HG02642 (cell line): ENCODE data around the gene STAG1.
"Not testable (repeated sequence)": the region's sequence is repeated elsewhere in the genome, so short reads cannot be mapped to it uniquely, and the experiment has no call there.

ENCODE experiments used
- ATAC-seq: cut with Tn5 transposase; IDR thresholded peaks from one replicate; pipeline ENCODE4 v1.9.1; 2021; ENCODE audit warnings: mild to moderate bottlenecking; ENCODE audit not compliant: unreplicated experiment, poor library complexity

STAG1 gene

GRCh38 chr3:136532766-136533165 is 219.4 kb downstream of the STAG1 start:
- no peak for ATAC-seq

DNA sequence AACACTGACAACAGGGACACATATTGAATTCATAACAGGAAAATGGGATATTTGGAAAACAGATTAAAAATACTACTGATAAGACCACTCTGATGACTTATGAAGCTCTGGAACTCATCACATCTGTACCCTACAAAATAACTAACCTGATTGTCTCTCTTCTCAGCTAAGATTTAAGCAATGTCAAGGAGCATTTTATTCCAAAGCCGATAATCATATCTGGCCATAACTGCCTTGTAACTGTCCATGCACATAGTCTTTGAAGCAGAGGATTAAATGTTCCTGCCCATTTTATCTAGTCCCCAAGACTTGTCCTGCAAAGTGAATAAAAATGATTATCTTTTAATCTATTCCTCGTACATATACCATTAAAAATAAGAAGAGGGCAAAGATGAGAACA is 234.1 kb downstream of the STAG1 start:
- ATAC-seq = no peak

DNA sequence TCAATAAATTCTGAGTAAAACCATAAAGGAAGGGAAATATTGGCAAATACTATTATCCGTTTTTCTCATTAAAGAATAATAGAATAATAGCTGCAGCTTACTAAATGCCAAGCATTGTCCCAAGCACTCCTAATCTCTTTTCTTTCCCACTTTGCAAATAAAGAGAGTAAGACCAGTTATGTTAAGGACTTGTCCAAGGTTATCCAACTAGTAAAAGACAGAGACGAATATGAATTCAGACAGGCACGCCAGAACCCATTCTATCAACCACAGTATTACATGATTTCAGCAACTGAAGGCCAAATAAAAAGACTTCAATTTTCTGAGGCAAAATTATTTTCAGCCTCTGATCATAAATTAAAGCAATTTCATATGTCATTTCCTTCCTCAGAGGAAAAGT is 235.5 kb downstream of the STAG1 start:
- no peak for ATAC-seq

DNA sequence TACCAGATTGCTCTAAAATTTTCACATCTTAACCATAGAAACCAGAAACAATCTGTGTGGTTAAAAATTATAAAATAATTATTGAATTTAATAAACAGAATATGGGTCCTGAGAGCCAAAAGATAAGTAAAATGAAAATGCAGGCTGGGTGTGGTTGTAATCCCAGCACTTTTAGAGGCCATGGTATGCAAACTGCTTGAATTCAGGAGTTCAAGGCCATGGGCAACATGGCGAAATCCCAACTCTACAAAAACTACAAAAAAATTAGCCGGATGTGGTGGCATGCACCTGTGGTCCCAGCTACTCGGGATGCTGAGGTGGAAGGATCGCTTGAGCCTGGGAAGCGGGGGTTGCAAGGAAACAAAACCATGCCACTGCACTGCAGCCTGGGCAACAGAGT is 236.1 kb downstream of the STAG1 start:
- ATAC-seq = no peak

DNA sequence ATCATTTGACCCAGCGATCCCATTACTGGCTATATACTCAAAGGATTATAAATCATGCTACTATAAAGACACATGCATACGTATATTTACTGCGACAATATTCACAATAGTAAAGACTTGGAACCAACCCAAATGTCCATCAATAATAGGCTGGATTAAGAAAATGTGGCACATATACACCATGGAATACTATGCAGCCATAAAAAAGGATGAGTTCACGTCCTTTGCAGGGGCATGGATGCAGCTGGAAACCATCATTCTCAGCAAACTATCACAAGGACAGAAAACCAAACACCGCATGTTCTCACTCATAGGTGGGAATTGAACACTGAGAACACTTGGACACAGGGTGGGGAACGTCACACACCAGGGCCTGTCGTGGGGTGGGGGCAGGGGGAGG is 237.6 kb downstream of the STAG1 start:
- not testable (repeated sequence) for ATAC-seq

DNA sequence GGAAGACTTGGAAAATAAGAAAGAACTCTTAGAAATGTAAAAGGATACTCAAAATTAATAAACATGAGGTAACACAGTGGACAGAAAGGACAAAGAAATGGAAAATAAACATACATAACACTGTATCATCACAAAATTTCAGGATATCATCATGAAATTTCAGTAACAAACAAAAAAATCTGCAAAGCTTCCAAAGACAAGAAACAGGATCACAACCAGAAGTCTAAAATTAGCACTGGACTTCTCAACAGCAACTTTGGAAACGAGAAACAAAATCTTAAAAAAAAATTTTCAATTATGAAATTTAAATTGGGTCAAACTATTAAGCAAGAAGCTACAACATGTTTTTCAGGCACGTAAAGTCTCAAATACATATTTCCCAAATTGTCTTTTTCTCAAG is 238.8 kb downstream of the STAG1 start:
- no peak for ATAC-seq

DNA sequence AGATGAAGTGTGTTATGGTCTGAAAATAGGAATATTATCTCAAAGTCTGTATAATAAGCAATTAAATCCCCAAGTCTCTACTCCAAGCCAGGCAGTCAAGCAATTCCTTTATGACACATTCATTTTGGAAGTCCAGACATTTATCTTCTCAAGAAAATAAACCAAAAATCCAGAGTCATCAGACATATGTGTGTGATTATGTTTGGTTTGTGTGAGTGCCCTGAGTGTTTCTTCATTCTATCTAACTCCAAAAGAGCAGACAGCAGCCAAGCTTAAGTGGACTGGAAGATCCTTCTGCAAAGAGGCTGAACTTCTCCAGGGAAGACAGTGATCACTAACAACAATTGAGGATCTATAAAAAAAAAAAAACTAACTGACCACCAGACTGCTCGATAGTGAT is 239.8 kb downstream of the STAG1 start:
- ATAC-seq = no peak

- ATAC-seq = no peak
Observed at GRCh38 chr3:136505676-136506075, 246.5 kb downstream of the STAG1 start.

DNA sequence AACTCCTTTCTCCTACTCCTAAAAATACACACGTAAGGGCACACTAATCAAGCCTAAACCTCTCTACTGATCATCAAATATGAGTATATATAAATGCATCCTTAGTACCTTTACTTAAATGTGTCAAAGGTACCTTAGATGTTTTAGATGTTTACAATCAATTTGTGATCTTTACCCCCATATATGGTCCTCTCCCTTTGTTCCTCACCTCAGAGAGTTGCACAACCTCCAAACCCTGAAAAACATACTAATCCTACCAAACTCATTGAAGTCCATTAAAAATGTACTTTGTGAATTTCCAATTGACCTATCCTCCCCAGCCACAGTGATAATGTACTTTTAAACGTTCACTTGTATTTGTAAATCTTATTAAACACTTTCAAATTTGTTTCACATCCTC is 249.1 kb downstream of the STAG1 start:
- ATAC-seq = no peak

DNA sequence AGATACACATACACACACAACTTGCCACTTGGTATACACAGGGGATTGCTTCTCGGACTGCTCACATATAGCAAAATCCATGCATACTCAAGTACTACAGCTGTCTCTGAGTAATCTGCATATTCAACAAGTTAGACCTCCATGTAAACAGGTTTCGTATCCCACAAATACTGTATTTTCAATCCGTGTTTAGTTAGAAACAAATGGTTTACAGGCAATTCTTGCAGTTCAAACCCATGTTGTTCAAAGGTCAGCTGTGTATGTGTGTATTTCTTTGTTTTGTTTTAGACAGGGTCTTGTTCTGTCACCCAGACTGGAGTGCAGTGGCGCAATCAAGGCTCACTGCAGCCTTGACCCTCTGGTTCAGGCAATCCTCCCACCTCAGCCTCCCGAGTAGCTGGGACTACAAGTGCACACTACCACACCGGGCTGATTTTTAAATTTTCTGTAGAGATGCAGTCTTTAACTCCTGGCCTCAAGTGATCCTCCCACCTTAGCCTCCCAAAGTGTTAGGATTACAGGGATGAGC is 253.2 kb downstream of the STAG1 start:
- no peak for ATAC-seq

- no peak for ATAC-seq
Observed at GRCh38 chr3:136495213-136495612, 257.0 kb downstream of the STAG1 start.

DNA sequence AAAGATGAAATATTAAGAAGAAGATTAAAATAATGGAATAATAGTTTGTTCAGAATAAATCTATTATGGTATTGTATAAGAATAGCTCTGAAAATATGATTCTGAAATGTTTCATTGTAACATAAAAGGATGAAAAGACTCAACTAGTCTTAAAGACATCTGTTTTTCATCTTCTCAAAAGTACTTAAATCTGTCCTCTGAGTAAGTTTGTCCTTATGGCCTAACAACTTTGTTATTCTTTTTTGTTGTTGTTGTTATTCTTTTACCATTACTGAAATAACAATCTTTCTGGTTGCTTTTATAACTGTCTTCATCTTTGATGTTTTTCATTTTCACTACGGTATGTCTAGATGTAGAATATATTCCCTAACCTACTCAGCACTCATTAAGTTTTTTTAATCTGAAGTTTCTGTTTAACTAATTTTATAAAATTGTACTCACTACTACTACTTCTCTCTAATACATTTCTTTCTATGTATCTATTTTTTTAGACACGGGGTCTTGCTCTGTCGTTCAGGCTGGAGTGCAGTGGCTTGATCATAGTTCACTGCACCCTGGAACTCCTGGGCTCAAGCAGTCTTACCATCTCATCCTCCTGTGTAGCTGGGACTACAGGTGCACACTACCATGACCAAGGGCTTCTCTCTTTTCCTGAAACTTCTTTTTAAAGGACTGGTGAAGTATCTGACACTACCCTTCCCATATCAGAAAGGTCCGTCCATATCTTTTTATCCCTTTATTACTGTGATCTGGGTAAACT is 261.4 kb downstream of the STAG1 start:
- ATAC-seq = no peak

- no peak for ATAC-seq
Observed at GRCh38 chr3:136485777-136486176, 266.4 kb downstream of the STAG1 start.

- ATAC-seq = no peak
Observed at GRCh38 chr3:136476280-136476679, 275.9 kb downstream of the STAG1 start.

DNA sequence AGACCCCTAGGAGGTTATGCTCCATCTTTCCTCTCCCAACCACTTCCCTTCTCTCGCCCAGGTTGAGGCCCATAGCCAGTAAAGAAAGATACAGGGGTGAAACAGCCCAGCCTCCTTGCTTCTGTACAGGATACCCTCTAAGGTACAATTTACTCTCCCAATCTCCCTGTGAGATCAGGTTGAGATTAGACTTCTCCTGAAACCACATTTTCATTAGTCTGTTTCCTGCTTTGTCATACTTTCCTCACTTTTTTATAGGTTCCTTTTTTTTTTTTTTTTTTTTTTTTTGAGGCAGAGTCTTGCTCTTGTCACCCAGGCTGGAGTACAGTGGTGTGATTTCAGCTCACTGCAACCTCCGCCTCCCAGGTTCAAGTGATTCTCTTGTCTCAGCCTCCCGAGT is 277.3 kb downstream of the STAG1 start:
- not testable (repeated sequence) for ATAC-seq

GRCh38 chr3:136473716-136474326 is 278.4 kb downstream of the STAG1 start:
- ATAC-seq = no peak

GRCh38 chr3:136465296-136465695 is 286.9 kb downstream of the STAG1 start:
- ATAC-seq = no peak

DNA sequence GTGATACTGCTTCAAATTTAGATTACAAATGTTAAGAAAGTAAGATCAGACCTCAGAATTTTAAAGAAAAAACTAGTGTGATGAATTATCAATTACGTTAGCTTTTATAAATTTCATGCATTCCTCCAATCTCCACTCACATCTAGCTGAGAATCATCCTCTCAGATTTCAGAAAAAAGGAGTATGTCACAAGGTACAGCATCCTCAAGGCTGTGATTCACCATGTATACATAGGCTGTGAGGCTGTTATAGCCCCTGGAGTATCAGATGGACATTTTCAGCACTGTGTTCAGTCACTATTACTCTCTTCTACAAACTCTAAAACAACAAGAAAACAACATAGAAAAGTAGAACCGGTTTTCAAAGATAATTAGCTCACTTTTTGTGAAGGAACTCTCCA is 287.7 kb downstream of the STAG1 start:
- no peak for ATAC-seq

DNA sequence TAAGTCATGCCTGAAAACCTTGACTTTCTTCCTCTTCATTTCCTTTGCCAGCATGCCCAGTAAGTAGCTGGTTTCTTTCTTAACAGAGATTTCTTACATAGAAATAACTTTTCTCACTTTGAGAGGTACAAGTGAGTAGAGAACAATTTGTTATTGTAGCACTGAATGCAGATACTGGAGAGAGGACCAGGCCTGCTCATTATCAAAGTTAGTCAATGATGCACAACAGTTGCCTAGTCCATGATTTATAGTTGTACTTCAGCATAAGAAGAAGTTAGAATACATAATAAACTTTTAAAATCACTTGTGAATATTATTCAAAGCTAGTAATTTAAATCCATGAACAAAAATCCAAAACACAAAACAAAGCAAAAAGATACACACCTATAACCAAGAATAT is 289.0 kb downstream of the STAG1 start:
- ATAC-seq = no peak

- ATAC-seq = no peak
Observed at GRCh38 chr3:136457793-136458192, 294.4 kb downstream of the STAG1 start.

- no peak for ATAC-seq
Observed at GRCh38 chr3:136456196-136456595, 296.0 kb downstream of the STAG1 start.

GRCh38 chr3:136444581-136444980 is 307.6 kb downstream of the STAG1 start:
- ATAC-seq = no peak
